Activated CD8-positive, alpha-beta memory T cell treated with anti-CD3 and anti-CD28 coated beads for 48 hours (primary cell): Measurements from ENCODE around the gene EVI5.
"Not testable (repeated sequence)": the region's sequence is repeated elsewhere in the genome, so short reads cannot be mapped to it uniquely, and the experiment has no call there.

Experiments used
- DNase-seq, 3 experiments: peaks; one replicate each; pipeline ENCODE4 v3.0.0-alpha.2; 2020; ENCODE audit warnings: low read depth in 2 of 3, low spot score in 2 of 3

EVI5 gene

DNA sequence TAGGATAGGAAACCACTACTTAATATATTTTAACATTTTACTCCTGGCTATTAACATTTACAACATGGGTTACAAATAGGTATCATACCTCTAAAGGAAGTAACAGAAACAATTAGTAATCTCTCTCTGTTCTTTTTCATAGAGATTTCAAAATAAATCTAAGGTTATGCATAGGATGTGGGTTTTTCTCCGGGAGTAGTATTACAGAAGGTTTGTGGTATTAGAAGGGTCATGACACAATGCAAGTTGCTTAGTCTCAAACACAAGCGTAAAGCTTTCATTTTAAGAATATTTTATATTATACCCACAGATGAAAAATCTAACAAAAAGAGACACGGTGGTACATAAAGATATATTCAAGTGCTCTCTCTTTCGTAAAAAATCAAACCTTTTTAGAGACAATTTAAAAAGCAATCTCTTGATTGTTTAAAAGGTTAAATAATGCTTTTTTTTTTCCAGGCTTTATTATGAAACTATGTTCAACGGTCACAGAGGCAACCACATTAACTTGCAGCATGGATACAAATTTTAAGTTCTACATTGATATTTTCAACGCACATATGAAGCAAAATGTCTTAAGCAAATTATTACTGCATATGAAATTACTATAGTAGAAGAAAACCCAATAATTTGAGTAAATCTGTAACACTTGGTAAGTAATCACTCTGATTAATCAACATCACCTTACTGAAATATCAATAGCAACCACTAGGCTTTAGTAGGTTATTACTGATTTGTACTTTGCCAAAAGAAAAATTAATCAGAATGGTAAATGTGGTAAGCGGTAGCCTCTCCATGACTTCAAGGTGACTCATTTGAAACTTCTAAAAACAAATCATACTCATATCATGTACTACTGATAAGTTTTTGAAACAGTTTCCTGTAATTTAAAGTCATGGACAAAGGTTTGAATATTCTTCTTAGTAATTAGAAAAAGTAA, 200.8 kb downstream of the EVI5 start:
- DNase-seq: no peak

DNA sequence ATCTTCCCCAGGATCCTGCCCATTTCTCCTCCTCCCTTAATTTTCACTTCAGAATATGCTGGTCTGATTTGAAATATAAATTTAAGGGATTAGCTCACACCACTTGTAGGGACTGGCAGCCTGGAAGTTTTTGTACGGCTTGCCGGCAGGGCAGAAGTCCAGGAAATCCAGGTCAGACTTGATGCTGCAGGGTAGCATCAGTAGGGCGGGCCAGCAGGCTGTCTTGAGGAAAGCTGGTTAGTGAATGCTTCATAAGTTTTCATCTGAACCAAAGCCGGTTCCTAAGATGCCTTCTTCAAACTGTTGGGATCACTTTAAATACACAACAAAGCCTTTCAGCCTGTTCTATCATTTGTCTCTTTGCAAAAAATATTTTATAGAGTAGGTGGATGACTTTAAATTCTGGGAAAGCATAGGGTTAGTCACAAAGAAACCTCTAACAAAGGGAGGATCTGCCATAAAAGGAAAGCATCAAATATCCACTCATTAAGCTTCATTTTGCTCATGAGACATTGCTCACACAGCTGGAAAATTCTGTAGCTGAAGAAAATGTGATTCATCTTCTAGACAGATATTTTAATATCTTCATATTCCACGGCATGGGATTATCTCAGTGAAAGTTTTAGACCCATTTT, 207.5 kb downstream of the EVI5 start:
- no peak for DNase-seq

DNA sequence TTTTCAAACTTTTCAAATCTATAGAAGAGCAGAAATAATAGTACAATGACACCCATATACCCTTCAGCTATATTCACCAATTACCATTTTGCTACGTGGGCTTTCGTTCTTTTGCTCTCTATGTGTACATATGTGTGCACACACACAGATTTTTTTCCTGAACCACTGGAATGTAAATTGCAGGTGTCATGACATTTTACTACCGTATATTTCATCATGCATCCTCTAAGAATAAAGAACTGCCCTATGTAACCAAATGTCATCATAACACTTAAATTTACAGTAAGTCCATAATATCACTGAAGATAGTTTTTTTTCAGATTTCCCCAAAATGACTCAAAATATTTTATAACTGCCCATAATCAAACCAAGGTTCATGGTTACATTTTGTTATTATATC, 209.8 kb downstream of the EVI5 start:
- no peak for DNase-seq

DNA sequence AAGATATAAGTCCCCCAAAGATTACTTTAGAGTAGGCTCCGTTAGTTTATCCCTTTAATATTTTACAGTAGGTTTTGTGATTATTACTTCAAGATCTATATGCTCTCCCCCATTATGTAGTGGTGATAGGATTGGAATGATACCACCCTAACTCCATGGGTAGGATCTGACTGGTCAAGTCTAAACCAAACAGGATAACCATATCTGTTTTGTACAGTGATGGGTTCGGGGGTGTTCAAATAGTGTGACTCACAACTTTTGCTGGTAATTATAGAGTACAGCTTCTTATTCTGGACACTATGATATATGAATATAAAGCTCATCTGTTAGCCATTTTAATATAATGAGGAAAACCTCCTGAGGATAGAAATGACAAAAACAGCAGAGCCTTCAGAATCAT, 212.4 kb downstream of the EVI5 start:
- no peak for DNase-seq

DNA sequence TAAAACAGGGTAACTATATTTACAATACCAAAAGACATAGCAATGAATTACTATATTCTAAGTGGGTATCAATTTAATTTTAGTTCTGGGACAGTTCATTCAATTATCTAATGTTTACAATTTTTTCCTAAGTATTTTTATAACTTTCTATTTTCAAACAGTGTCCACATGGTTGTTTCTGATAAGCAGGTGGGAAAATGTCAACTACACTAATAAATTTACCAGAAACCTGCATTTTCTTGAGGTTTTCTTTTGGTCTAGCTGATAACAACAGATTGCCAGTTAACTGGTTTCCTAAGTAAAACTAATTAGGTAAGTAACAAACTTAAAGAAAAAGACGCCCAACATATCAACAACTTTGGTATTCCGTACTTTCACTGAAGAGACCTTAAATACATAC, 213.3 kb downstream of the EVI5 start:
- no peak for DNase-seq

DNA sequence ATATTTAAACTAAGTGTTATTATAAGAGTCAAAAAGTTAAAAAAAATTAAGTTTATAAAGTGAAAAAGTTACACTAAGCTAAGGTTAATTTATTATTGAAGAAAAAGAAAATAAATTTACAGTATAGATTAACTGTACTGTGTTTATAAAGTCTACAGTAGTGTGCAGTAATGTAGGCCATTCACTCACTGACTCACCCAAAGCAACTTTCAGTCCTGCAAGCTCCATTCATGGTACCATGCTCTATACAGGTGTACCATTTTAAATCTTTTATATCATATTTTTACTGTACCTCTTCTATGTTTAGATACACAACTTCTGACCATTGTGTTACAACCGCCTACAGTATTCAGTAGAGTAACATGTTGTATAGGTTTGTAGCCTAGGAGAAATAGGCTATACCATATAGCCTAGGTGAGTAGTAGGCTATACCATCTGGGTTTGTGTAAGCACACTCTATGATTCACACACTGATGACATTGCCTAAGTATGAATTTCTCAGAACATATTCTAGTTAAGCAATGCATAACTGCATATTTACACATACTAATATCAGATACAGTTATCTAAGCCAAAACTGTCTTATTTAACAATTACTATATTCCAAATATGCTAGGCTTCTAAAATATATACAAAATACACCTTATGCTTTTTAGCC, 217.6 kb downstream of the EVI5 start:
- DNase-seq: no peak

DNA sequence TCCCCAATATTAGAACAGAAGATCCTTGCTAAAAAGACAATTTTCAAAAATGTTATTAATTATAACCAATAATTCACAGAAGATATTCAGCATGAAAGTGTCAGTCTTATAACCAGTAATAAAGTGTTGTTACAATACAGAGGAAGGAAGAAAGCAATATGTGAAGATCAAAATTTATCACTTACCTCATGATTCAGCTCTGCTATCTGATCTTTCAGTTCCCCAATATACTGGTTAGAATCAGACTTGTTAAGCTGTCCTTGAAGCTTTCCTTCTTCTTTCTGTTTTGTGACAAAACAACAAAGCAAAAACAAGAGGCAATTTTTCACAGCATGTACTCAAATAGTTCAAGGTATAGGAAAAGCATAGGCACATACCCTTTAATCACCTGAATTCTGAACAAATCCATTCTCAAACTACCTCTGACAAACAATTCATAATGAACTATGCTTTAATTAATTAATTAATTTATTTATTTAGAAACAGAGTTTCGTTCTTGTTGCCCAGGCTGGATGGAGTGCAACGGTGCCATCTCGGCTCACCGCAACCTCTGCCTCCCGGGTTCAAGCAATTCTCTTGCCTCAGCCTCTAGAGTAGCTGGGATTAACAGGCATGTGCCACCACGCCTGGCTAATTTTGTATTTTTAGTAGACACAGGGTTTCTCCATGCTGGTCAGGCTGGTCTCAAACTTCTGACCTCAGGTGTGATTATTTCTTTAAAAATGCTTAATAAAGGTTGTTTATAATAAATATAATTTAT, 221.3 kb downstream of the EVI5 start:
- DNase-seq: no peak

DNA sequence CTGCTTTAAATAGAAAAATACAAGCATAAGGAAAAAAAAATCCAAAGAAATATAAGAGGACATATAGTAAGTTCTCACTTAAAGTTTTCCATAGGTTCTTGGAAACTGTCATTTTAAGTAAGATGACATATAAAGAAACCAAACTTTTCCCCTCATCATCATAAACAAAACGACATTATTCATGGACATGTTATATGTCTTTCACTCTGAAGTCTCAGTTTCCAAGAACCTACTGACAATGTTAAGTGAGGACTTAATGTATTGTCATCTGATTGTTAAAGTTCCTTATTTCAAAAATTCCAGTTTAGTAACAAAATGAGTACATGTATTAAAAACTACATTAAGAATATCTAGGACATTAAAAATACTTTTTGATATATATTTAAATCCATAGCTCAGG, 228.6 kb downstream of the EVI5 start:
- no peak for DNase-seq

DNA sequence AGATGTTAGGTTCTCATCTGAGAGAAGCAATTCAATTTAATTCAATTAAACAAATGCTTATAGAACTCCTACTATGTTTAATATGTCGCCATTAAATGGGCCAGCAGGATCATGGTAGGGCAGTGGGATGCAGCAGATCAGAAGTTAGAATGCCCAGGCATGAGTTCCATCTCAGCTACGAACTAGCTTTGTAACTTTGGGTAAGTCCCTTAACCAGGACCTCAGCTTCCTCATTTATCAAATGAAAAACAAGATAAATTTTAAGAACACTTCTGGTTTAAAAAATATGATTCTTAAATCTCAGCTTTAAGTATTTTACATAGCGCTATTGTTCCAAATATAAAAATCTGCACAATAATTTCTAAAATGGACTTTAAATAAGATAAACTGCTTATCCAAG, 230.7 kb downstream of the EVI5 start:
- DNase-seq: no peak

DNA sequence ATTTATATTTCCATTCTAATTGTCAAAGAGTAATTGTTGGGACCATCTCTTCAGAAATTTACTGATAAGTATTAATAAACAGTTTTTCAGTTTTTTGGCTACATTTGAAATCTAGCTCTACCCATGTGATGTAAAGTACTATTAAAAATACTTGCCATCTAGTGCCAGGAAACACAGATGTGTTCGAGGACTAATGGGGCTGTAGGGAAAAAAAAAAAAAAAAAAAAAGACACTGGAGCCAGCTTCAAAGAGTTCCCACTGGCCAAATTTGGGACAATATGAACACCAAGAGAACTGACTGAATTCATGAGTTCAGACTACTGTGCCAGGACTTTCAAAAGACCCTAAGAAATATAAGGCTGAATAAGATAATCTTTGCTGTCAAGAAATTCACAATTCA, 233.0 kb downstream of the EVI5 start:
- DNase-seq: no peak

DNA sequence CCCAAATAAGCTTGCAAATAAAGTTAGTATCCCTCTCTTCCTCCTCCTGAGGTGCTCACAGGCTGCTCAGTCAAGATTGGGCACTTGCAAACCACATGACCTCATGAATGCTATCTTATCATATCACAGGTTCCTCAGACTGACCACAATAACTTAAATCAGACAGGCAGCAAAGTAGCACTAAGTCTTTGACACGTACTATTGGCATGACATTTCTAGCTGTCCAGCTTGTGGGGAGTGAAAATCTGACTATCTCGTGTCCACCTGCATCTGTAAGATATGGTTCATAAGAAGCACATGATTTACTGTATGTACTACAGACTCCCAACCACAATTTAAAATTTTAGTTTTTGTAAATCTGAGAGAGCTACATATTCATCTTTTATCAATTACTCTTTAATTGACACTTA, 240.1 kb downstream of the EVI5 start:
- no peak for DNase-seq

DNA sequence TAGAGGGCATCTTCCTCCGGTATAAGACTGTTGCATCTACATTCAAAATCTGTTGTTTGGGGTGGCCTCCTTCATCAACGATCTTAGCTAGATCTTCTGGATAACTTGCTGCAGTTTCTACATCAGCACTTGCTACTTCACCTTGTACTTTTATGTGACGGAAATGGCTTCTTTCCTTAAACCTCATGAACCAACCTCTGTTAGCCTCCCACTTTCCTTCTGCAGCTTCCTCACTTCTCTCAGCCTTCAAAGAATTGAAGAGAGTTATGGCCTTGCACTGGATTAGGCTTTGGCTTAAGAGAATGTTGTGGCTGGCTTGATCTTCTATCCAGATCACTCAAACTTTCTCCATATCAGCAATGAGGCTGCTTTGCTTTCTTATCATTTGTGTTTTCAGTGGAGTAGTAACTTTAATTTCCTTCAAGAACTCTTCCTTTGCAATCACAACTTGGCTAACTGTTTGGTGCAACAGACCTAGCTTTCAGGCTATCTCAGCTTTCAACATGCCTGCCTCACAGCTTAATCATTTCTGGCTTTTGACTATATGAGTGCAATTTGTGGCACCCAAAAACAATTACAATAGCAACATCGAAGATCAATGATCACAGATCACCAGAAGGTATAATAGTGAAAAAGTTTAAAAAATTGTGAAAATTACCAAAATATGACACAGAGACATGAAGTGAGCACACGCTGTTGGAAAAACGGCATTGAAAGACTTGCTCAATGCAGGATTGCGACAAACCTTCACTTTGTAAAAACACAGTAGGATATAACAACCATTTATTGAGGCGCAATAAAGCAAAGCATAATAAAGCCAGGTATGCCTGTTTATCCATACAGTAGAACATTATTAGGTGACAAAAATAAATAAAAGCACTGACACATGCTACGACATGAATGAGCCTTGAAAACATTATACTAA, 241.5 kb downstream of the EVI5 start:
- no peak for DNase-seq

DNA sequence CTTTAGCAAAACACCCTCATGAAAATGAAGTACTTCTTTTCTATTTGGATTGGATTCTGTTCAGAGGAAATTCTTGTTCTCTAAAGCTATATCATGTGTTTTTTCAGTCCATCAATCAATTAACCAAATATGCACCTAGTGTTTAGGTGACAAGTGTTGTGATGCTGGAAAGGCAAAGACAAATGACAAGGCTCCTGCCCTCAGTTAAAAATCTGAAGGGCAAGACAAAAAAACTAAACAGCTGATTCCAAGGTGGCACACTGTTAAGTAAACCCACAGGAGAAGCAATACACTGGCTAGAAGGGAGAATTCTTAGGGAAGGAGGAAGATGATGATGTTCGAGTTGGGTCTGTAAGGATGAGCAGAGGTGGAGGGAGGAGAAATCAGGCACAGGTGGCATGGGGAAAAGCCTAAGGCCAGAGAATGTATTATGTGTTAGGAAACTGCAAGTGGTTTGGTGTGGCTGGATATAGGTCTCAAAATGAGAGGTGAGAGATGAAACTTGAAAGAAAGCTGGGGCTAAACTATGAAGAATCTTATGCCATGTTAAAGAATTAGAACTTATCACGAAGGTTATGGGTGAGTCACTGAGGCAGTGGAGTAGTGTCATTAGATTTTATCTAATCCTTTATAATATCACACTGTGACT, 246.4 kb downstream of the EVI5 start:
- no peak for DNase-seq

DNA sequence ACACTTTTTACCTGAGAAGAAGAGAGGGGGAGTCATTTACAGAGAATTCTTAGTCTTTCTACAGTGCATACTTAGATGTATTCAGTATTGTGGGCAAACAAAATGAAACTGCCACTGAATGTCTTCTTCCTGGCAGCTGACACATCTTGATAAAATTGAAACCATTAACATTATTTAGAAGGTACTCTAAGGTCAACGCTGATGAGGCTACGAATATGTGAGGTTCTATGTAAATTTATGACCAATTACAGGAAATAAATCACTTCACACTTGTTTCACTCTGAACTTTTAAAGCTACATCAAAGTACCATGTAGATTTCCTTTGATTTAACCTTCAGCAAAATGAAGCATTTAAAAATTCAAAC, 246.9 kb downstream of the EVI5 start:
- DNase-seq: no peak

DNA sequence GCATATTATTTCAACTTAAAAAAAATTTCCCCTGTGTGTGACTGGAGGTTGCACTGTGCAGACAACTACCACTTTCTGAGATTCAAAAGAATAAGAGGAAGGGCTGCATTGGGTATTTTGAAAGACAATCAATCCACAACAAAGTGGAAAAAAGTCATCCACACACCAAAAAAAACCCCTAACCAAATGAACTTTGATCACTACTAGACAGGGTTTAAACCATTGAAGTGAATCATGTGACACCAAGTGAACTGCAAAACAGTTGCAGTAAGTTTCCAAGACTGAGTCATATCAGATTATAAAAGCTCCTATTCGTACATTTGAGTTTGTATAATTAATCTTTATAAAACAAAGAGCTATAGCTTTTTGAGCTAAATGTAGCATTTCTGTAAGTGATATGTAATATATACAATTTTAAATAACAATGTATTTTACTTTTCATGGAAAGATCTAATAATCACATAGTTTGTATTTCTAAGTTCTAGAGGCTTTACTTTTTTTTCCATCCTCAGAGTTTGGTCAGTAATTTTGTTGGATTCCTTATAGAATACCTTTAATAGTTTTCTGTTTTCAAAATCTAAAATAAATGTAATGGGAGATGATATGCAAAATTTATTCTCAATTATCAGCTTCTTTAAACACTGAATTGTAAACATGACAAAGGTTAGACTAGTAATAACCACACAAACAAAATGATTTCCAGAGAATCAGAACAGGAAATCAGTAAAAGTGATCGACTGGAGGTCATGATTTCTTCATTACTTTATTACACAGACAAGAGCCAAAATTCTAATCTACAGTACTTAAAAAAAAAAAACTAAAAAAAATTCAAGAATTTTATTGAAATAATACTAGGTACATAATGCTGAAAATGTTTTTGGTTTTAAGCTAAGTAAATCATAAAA, 247.7 kb downstream of the EVI5 start:
- DNase-seq: no peak

DNA sequence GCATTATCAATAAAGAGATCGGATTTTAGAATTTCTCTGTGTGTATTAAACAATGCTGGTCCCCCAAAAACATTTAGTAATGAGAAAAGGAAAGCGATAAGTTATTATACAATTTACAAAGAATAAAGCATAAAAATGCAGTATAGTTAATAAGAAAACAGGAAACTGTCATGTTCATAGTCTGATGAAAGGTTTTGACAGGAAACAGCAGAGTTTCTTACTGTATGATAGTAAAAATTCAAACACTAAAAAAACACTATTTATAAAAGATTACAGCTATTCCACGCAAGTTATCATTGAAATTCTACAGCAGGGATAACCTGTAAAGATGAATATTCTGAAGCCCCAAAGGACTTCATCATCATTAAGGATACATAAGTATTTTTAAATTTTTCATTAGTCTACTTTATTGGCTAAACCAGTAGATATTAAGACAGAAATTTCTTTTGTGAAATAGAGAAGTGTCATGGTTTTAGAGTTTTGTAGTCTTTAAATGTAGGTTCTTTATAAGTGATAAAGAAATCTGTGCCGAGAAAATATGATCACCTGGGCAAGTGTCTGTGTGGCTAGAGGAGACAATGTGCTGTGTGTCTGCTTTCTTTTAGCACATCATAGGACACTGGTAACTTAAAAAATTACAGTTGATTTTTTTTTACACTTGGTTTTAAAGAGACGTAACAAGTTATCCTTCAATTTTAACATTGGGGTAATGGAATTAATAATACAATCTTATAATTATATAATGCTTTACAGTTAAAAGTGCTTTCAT, 248.5 kb downstream of the EVI5 start:
- DNase-seq: no peak

DNA sequence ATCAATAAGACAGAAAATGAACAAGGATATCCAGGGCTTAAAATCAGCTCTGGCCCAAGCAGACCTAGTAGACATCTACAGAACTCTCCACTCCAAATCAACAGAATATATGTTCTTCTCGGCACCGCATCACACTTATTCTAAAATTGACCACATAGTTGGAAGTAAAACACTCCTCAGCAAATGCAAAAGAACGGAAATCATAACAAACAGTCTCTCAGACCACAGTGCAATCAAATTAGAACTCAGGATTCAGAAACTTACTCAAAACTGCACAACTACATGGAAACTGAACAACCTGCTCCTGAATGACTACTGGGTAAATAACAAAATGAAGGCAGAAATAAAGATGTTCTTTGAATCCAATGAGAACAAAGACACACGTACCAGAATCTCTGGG, 252.5 kb downstream of the EVI5 start:
- not testable (repeated sequence) for DNase-seq

DNA sequence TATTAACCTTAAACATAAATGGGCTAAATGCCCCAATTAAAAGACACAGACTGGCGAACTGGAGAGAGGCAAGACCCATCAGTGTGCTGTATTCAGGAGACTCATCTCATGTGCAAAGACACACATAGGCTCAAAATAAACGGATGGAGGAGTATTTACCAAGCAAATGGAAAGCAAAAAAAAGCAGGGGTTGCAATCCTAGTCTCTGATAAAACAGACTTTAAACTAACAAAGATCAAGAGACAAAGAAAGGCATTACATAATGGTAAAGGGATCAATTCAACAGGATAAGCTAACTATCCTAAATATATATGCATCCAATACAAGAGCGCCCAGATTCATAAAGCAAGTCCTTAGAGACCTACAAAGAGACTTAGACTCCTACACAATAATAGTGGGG, 253.0 kb downstream of the EVI5 start:
- not testable (repeated sequence) for DNase-seq
